ENCODE data around the gene GCC2. TPM values are rescaled to one million over a fixed set of nuclear protein-coding genes. Genes with fewer than 3 reads are reported as not detected.
A peak's percentile ranks its signal among the peaks of the same experiment; 100 is the strongest.

GCC2 gene
- total and polyA plus RNA-seq, 2 of the 13 experiments (the other 11 are each of a cell fraction or from before 2014, with no cell fraction given), result 17.6 to 22.5 TPM

DNA sequence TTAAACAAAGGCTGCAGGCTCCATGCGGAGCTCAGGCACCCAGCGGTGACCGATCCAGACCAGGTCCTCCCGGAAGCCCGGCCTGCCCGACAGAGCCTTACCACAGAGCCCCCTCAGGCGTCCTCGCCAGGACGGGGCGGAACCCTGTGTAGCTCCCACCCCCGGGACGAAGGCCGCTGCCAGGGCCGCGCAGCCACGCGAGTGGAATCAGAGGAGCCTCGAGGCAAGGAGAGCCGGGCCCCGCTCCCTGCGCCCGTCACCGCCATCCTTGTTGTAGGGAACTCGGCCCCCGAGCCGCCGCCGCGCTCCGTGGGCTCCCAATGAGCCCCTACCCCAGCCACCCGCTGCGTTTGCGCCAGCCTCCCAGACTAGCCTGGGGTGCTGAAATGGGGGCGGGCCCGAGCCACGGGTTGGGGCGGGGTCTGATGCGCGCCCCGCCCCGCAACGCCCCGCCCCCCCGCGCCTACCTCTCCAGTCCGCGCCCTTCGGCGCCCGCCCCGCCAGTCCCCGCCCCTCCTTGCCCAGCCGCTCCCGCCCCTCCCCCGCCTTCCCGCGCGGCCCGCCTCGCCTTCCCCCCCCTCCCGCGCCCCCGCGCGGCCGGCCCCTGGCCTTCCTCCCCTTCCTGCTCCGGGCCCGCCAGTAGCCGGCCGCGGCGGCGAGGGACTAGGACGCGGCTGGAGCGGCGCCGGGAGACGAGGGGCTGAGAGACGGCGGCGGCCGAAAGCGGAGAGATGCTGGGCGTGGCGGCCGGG, 85.0 kb downstream of the GCC2 start, which contains the start of gene LIMS1 (continued):
- TF ChIP-seq PRPF4 (IDR thresholded peaks at IDR 0.05; ENCODE audit: low read depth, low read length, poor library complexity, severe bottlenecking) (no peak), ZBTB7A (CRISPR knock-in tag; IDR thresholded peaks at IDR 0.05) (peak; percentile 91), ZNF331 (CRISPR knock-in tag; IDR thresholded peaks at IDR 0.05) (peak; percentile 67), SAP130 (CRISPR knock-in tag; IDR thresholded peaks at IDR 0.05; ENCODE audit: low read depth) (peak; percentile 91), ZNF501 (CRISPR knock-in tag; IDR thresholded peaks at IDR 0.05) (peak; percentile 98), REL (CRISPR knock-in tag; conservative IDR thresholded peaks at IDR 0.05) (no peak), ZNF644 (CRISPR knock-in tag; IDR thresholded peaks at IDR 0.05; ENCODE audit: low read depth) (no peak)
- TF ChIP-seq, protein P1, sequence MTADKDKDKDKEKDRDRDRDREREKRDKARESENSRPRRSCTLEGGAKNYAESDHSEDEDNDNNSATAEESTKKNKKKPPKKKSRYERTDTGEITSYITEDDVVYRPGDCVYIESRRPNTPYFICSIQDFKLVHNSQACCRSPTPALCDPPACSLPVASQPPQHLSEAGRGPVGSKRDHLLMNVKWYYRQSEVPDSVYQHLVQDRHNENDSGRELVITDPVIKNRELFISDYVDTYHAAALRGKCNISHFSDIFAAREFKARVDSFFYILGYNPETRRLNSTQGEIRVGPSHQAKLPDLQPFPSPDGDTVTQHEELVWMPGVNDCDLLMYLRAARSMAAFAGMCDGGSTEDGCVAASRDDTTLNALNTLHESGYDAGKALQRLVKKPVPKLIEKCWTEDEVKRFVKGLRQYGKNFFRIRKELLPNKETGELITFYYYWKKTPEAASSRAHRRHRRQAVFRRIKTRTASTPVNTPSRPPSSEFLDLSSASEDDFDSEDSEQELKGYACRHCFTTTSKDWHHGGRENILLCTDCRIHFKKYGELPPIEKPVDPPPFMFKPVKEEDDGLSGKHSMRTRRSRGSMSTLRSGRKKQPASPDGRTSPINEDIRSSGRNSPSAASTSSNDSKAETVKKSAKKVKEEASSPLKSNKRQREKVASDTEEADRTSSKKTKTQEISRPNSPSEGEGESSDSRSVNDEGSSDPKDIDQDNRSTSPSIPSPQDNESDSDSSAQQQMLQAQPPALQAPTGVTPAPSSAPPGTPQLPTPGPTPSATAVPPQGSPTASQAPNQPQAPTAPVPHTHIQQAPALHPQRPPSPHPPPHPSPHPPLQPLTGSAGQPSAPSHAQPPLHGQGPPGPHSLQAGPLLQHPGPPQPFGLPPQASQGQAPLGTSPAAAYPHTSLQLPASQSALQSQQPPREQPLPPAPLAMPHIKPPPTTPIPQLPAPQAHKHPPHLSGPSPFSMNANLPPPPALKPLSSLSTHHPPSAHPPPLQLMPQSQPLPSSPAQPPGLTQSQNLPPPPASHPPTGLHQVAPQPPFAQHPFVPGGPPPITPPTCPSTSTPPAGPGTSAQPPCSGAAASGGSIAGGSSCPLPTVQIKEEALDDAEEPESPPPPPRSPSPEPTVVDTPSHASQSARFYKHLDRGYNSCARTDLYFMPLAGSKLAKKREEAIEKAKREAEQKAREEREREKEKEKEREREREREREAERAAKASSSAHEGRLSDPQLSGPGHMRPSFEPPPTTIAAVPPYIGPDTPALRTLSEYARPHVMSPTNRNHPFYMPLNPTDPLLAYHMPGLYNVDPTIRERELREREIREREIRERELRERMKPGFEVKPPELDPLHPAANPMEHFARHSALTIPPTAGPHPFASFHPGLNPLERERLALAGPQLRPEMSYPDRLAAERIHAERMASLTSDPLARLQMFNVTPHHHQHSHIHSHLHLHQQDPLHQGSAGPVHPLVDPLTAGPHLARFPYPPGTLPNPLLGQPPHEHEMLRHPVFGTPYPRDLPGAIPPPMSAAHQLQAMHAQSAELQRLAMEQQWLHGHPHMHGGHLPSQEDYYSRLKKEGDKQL (CRISPR knock-in tag; IDR thresholded peaks at IDR 0.05; ENCODE audit: low read depth), result no peak
- TF ChIP-seq, protein P2, sequence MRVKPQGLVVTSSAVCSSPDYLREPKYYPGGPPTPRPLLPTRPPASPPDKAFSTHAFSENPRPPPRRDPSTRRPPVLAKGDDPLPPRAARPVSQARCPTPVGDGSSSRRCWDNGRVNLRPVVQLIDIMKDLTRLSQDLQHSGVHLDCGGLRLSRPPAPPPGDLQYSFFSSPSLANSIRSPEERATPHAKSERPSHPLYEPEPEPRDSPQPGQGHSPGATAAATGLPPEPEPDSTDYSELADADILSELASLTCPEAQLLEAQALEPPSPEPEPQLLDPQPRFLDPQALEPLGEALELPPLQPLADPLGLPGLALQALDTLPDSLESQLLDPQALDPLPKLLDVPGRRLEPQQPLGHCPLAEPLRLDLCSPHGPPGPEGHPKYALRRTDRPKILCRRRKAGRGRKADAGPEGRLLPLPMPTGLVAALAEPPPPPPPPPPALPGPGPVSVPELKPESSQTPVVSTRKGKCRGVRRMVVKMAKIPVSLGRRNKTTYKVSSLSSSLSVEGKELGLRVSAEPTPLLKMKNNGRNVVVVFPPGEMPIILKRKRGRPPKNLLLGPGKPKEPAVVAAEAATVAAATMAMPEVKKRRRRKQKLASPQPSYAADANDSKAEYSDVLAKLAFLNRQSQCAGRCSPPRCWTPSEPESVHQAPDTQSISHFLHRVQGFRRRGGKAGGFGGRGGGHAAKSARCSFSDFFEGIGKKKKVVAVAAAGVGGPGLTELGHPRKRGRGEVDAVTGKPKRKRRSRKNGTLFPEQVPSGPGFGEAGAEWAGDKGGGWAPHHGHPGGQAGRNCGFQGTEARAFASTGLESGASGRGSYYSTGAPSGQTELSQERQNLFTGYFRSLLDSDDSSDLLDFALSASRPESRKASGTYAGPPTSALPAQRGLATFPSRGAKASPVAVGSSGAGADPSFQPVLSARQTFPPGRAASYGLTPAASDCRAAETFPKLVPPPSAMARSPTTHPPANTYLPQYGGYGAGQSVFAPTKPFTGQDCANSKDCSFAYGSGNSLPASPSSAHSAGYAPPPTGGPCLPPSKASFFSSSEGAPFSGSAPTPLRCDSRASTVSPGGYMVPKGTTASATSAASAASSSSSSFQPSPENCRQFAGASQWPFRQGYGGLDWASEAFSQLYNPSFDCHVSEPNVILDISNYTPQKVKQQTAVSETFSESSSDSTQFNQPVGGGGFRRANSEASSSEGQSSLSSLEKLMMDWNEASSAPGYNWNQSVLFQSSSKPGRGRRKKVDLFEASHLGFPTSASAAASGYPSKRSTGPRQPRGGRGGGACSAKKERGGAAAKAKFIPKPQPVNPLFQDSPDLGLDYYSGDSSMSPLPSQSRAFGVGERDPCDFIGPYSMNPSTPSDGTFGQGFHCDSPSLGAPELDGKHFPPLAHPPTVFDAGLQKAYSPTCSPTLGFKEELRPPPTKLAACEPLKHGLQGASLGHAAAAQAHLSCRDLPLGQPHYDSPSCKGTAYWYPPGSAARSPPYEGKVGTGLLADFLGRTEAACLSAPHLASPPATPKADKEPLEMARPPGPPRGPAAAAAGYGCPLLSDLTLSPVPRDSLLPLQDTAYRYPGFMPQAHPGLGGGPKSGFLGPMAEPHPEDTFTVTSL (CRISPR knock-in tag; IDR thresholded peaks at IDR 0.05; ENCODE audit: borderline replicate concordance), result peak; percentile 89
- TF ChIP-seq, protein P3, sequence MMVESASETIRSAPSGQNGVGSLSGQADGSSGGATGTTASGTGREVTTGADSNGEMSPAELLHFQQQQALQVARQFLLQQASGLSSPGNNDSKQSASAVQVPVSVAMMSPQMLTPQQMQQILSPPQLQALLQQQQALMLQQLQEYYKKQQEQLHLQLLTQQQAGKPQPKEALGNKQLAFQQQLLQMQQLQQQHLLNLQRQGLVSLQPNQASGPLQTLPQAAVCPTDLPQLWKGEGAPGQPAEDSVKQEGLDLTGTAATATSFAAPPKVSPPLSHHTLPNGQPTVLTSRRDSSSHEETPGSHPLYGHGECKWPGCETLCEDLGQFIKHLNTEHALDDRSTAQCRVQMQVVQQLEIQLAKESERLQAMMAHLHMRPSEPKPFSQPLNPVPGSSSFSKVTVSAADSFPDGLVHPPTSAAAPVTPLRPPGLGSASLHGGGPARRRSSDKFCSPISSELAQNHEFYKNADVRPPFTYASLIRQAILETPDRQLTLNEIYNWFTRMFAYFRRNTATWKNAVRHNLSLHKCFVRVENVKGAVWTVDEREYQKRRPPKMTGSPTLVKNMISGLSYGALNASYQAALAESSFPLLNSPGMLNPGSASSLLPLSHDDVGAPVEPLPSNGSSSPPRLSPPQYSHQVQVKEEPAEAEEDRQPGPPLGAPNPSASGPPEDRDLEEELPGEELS (CRISPR knock-in tag; IDR thresholded peaks at IDR 0.05), result peak; percentile 32; the same call in 1 of the 2 replicates
- TF ChIP-seq, protein P4, sequence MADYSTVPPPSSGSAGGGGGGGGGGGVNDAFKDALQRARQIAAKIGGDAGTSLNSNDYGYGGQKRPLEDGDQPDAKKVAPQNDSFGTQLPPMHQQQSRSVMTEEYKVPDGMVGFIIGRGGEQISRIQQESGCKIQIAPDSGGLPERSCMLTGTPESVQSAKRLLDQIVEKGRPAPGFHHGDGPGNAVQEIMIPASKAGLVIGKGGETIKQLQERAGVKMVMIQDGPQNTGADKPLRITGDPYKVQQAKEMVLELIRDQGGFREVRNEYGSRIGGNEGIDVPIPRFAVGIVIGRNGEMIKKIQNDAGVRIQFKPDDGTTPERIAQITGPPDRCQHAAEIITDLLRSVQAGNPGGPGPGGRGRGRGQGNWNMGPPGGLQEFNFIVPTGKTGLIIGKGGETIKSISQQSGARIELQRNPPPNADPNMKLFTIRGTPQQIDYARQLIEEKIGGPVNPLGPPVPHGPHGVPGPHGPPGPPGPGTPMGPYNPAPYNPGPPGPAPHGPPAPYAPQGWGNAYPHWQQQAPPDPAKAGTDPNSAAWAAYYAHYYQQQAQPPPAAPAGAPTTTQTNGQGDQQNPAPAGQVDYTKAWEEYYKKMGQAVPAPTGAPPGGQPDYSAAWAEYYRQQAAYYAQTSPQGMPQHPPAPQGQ (CRISPR knock-in tag; IDR thresholded peaks at IDR 0.05; ENCODE audit: borderline replicate concordance), result peak; percentile 45; the same call in 1 of the 2 replicates
- TF ChIP-seq, protein P5, sequence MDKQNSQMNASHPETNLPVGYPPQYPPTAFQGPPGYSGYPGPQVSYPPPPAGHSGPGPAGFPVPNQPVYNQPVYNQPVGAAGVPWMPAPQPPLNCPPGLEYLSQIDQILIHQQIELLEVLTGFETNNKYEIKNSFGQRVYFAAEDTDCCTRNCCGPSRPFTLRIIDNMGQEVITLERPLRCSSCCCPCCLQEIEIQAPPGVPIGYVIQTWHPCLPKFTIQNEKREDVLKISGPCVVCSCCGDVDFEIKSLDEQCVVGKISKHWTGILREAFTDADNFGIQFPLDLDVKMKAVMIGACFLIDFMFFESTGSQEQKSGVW (CRISPR knock-in tag; IDR thresholded peaks at IDR 0.05; ENCODE audit: borderline replicate concordance), result no peak; the same call in 1 of the 2 replicates
